Erythroblast (primary cell): ENCODE measurements around the gene SLX4IP.

Experiments
- GATA1 ChIP-seq: IDR thresholded peaks from 2 replicates; pipeline ENCODE4 v1.6.1; 2011; ENCODE audit warnings: low read depth, mild to moderate bottlenecking, control low read depth, low read length, moderate library complexity
- POLR2A ChIP-seq: IDR thresholded peaks from 2 replicates; pipeline ENCODE4 v1.6.1; 2011; ENCODE audit warnings: mild to moderate bottlenecking, low read length

DNA sequence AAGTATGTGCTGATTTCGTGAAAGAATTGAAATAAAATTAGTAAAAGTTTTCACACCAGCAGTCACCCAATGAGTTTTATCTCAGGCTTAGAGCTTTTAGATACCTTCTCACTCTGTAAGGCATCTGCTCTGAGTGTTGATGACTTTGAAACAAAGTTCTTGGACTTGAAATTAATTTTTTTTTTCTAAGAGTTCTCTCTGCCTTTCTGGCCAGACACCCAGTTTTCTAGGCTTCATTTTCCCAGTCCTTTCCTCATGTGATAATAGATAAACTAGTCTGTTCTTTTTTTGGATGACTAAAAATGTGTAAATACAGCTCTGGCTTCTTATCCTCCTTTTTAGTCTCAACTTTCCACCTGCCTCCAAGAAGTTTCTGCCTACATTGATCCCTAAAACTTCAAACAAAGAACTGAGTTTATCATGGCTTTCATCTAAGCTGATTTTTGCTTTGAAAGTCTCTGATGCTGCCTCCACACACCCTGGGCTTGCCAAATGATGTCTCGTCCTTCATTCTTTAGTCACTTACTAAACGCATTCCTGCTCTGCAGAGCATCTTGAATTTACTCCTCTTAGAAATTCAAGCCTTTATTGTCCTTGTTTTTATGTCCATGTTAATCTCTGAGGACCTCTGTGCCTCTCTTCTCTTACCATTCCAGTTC lies 32.7 kb downstream of the SLX4IP start:
- TF ChIP-seq POLR2A, result no peak
- no peak for TF ChIP-seq GATA1
